Peyer's patch (tissue), 4 donors: ENCODE results near the gene ADAM12.

Experiments
- POLR2A ChIP-seq, 2 donors: fragments of 450-650 bp; IDR thresholded peaks; one replicate each; pipeline ENCODE4 v1.5.1; 2017; ENCODE audit warnings: antibody characterized with exemption in 2 of 2, mild to moderate bottlenecking in 2 of 2, moderate library complexity in 2 of 2
- TF ChIP-seq, protein P1 (sequence below), 6 experiments: fragments of 450-650 bp in 4 of 6; fragments of 200-600 bp in 2 of 6; sonication (generic) in 1 of 6; IDR thresholded peaks; one replicate each; pipeline ENCODE4 v1.5.1; 2017 to 2019; ENCODE audit warnings: antibody characterized with exemption in 6 of 6, mild to moderate bottlenecking in 3 of 6, moderate library complexity in 1 of 6

DNA sequence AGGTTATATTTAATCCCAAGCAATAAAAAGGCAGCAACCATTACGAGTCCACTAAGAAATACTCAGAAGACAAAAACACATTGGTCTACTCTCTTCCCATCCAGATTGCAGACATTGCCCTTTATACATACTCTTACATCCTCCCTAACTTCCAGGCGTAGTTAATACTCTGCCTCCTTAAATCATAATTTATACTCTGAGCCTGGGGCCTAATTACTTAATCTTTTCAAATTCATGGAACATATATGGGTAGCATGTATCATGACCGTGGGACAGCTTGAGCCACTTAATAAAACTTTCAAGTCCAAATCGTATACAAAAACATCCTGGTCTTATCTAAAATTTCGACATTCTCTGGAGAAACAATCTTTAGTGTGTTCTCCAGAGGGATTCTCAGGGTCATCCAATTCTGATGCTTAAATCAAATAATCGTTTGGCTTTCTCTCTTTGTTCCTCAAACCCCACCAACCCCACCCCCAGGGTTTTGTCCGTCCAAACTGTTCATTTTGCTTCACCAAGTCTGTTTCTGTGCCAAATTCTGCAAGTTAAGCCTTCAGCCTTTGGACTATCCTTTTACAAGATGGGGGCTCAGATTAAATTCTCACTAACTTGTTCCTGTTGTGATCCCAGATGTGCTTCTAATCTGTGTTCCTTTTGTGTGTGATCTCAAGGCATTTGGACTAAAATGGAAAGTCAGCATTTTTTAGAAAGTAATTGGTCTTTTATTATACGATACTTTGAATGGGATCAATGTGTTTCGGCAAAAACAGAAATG is 86.4 kb downstream of the ADAM12 start:
- TF ChIP-seq, protein P1, sequence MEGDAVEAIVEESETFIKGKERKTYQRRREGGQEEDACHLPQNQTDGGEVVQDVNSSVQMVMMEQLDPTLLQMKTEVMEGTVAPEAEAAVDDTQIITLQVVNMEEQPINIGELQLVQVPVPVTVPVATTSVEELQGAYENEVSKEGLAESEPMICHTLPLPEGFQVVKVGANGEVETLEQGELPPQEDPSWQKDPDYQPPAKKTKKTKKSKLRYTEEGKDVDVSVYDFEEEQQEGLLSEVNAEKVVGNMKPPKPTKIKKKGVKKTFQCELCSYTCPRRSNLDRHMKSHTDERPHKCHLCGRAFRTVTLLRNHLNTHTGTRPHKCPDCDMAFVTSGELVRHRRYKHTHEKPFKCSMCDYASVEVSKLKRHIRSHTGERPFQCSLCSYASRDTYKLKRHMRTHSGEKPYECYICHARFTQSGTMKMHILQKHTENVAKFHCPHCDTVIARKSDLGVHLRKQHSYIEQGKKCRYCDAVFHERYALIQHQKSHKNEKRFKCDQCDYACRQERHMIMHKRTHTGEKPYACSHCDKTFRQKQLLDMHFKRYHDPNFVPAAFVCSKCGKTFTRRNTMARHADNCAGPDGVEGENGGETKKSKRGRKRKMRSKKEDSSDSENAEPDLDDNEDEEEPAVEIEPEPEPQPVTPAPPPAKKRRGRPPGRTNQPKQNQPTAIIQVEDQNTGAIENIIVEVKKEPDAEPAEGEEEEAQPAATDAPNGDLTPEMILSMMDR (IDR thresholded peaks at IDR 0.05): no peak
- no peak for TF ChIP-seq POLR2A (IDR thresholded peaks at IDR 0.05)
